ENCODE results near the gene PMEPA1.

GRCh38 chr20:57633945-57634491, 75.8 kb downstream of the PMEPA1 start:
- TF ChIP-seq RAD21 (IDR thresholded peaks at IDR 0.05) = no peak
- no peak for TF ChIP-seq CTCF (IDR thresholded peaks at IDR 0.05; ENCODE audit: low read depth, low read length, missing input control)
- TF ChIP-seq REST (IDR thresholded peaks at IDR 0.05) = no peak
- TF ChIP-seq TAF1 (conservative IDR thresholded peaks at IDR 0.05) = no peak
